ENCODE measurements around the gene CCDC190. TPM values are rescaled to one million over a fixed set of nuclear protein-coding genes. Genes with fewer than 3 reads are reported as not detected.
A peak's percentile ranks its signal among the peaks of the same experiment; 100 is the strongest.

Gene CCDC190
- total RNA-seq, 1 donor from 2014 or later: not detected

DNA sequence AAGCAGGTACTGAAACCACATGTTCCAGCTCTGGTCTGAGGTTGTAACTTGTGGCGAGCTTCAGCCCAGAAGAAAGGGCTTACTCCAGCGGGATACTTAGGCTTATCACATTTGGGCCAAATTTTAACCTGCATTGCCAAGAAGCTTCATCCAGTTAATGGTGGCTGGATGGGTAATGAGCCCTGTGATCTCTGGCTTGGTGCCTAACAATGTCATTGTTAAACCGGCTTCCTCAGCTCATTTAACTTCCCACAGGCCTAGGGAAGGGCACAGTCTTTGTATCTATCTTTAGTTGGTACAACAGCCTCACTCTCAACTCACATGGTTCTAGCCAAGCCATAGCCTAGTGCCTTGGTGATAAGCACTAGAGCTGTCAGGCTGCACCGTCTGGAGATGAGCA is 43.6 kb upstream of the CCDC190 start:
- H3K79me2 ChIP-seq (ENCODE audit: low read depth): no peaks in the 10 kb centered on the region

DNA sequence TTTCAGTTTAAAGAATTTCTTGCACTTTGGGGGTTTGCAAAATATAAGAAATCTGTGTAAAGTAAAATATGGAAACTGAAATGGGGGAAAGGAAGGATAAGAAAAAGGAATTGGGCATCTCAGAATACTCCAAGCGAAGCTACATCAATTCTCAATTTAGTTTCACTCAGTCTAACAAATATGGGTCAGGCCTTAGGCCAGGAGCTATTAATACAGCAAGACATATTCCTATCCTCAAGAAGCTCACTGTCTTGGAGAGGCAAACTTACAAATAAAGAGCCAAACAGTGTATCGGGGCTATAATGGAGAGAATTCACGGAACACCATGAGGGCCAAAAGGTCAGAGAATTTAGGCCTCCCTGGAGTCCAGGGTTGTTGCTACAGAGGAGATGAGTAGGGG is 43.0 kb upstream of the CCDC190 start:
- Mint-ChIP-seq H3K4me1 (peaks cover 19% of the 10 kb centered on the region), H3K36me3 (no peaks in the 10 kb centered on the region), H3K27ac (no peak overlapping the region), H3K9me3 (no peaks in the 10 kb centered on the region), H3K4me3 (no peak overlapping the region), H3K27me3 (ENCODE audit: insufficient read depth, low read depth) (no peaks in the 10 kb centered on the region)
- H3F3A ChIP-seq (ENCODE audit: low read depth): no peaks in the 10 kb centered on the region
- no peak for DNase-seq (ENCODE audit: low spot score)
- no peaks in the 10 kb centered on the region for H4K20me1 ChIP-seq (ENCODE audit: low read depth)
- H3K36me3 ChIP-seq: no peaks in the 10 kb centered on the region
- peaks cover 16% of the 10 kb centered on the region for H3K4me1 ChIP-seq
- TF ChIP-seq, protein P1, sequence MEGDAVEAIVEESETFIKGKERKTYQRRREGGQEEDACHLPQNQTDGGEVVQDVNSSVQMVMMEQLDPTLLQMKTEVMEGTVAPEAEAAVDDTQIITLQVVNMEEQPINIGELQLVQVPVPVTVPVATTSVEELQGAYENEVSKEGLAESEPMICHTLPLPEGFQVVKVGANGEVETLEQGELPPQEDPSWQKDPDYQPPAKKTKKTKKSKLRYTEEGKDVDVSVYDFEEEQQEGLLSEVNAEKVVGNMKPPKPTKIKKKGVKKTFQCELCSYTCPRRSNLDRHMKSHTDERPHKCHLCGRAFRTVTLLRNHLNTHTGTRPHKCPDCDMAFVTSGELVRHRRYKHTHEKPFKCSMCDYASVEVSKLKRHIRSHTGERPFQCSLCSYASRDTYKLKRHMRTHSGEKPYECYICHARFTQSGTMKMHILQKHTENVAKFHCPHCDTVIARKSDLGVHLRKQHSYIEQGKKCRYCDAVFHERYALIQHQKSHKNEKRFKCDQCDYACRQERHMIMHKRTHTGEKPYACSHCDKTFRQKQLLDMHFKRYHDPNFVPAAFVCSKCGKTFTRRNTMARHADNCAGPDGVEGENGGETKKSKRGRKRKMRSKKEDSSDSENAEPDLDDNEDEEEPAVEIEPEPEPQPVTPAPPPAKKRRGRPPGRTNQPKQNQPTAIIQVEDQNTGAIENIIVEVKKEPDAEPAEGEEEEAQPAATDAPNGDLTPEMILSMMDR (IDR thresholded peaks at IDR 0.05): no peak
- TF ChIP-seq EZH2phosphoT487 (IDR thresholded peaks at IDR 0.05) (no peak), EZH2 (IDR thresholded peaks at IDR 0.05) (no peak)
- no peak overlapping the region for H2AFZ ChIP-seq (replicated peaks)
- no peaks in the 10 kb centered on the region for H3K9me3 ChIP-seq (ENCODE audit: low read depth)
- no peak overlapping the region for H3K4me2 ChIP-seq
- H3K27ac ChIP-seq: no peak overlapping the region
- H3K4me3 ChIP-seq: no peak overlapping the region
- no peaks in the 10 kb centered on the region for H3K27me3 ChIP-seq
- H3K79me2 ChIP-seq (ENCODE audit: low read depth): no peaks in the 10 kb centered on the region
- no peak overlapping the region for H3K9ac ChIP-seq

More for the DNA sequence above, 43.6 kb upstream of the CCDC190 start:
- no peaks in the 10 kb centered on the region for H3F3A ChIP-seq (ENCODE audit: low read depth)
- H2AFZ ChIP-seq (replicated peaks): no peak overlapping the region
- Mint-ChIP-seq H3K9me3 (no peaks in the 10 kb centered on the region), H3K36me3 (no peaks in the 10 kb centered on the region), H3K4me1 (peaks cover 19% of the 10 kb centered on the region), H3K27ac (no peak overlapping the region), H3K4me3 (no peak overlapping the region), H3K27me3 (ENCODE audit: insufficient read depth, low read depth) (peaks cover 4% of the 10 kb centered on the region)
- H3K9ac ChIP-seq: no peak overlapping the region
- peaks cover 16% of the 10 kb centered on the region for H3K4me1 ChIP-seq
- H4K20me1 ChIP-seq (ENCODE audit: low read depth): no peaks in the 10 kb centered on the region
- H3K4me3 ChIP-seq: no peak overlapping the region
- no peaks in the 10 kb centered on the region for H3K36me3 ChIP-seq
- H3K27me3 ChIP-seq: no peaks in the 10 kb centered on the region
- no peak overlapping the region for H3K27ac ChIP-seq
- no peaks in the 10 kb centered on the region for H3K9me3 ChIP-seq (ENCODE audit: low read depth)
- DNase-seq (ENCODE audit: low spot score): no peak
- no peak for TF ChIP-seq EZH2phosphoT487 (IDR thresholded peaks at IDR 0.05)
- H3K4me2 ChIP-seq: no peak overlapping the region

DNA sequence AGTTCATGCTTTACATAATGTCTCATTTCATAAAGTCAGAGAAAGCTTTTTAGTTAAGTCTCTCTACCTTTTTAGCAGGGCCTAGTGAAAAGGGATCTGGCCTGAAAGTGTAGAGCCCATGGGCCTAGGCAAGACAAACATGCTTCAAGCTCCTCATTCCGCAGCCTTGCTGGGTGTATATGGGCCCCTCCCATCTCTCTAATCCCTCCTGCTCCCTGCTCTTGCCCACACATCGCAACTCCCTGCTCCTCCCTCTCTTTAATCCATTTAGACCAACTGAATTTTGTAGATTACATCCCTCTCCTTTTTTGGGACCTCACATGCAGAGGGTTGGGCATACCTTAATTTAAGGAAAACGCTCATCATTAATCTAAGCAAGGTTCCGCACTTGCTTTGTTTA is 42.3 kb upstream of the CCDC190 start:
- Mint-ChIP-seq H3K4me1 (peaks cover 19% of the 10 kb centered on the region), H3K27me3 (ENCODE audit: insufficient read depth, low read depth) (no peaks in the 10 kb centered on the region), H3K27ac (no peak overlapping the region), H3K36me3 (no peaks in the 10 kb centered on the region), H3K4me3 (no peak overlapping the region), H3K9me3 (no peaks in the 10 kb centered on the region)
- TF ChIP-seq, protein P1 (IDR thresholded peaks at IDR 0.05): no peak
- TF ChIP-seq EZH2 (IDR thresholded peaks at IDR 0.05) (no peak), EZH2phosphoT487 (IDR thresholded peaks at IDR 0.05) (no peak)
- no peak overlapping the region for H3K4me2 ChIP-seq
- no peaks in the 10 kb centered on the region for H3F3A ChIP-seq (ENCODE audit: low read depth)
- no peak overlapping the region for H2AFZ ChIP-seq (replicated peaks)
- H3K27me3 ChIP-seq: no peaks in the 10 kb centered on the region
- peaks cover 16% of the 10 kb centered on the region for H3K4me1 ChIP-seq
- H3K36me3 ChIP-seq: no peaks in the 10 kb centered on the region
- H4K20me1 ChIP-seq (ENCODE audit: low read depth): no peaks in the 10 kb centered on the region
- H3K9me3 ChIP-seq (ENCODE audit: low read depth): no peaks in the 10 kb centered on the region
- H3K4me3 ChIP-seq: no peak overlapping the region
- DNase-seq (ENCODE audit: low spot score): peak; percentile 61
- no peak overlapping the region for H3K27ac ChIP-seq
- H3K9ac ChIP-seq: no peak overlapping the region
- H3K79me2 ChIP-seq (ENCODE audit: low read depth): no peaks in the 10 kb centered on the region

DNA sequence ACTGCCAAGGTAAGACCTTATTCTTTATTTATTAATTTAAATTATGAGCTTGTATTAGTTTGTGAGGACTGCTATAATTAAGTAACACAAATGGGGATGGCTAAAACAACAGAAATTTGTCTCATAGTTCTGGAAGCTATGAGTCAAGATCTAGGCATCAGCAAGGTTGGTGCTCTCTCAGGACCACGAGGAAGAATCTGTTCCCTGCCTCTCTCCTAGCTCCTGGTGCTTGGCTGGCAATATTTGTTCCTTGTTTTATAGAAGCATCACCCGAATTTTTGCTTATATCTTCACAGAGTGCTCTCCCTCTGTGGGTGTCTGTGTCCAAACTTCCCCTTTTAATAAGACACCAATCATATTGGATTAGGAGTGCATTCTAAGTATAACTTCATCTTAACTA is 41.4 kb upstream of the CCDC190 start:
- no peaks in the 10 kb centered on the region for H3K9me3 Mint-ChIP-seq
- Histone ChIP-seq H3K9ac (no peak overlapping the region), H3K36me3 (no peaks in the 10 kb centered on the region), H3K4me2 (no peak overlapping the region), H3K27me3 (no peaks in the 10 kb centered on the region), H3K4me1 (peaks cover 16% of the 10 kb centered on the region), H3K4me3 (no peak overlapping the region), H3F3A (ENCODE audit: low read depth) (no peaks in the 10 kb centered on the region), H3K79me2 (ENCODE audit: low read depth) (no peaks in the 10 kb centered on the region), H3K9me3 (ENCODE audit: low read depth) (no peaks in the 10 kb centered on the region), H4K20me1 (ENCODE audit: low read depth) (no peaks in the 10 kb centered on the region), H3K27ac (no peak overlapping the region), H2AFZ (replicated peaks) (no peak overlapping the region)
- no peaks in the 10 kb centered on the region for H3K27me3 Mint-ChIP-seq (ENCODE audit: insufficient read depth, low read depth)
- H3K36me3 Mint-ChIP-seq: no peaks in the 10 kb centered on the region
- DNase-seq (ENCODE audit: low spot score): no peak
- H3K4me3 Mint-ChIP-seq: no peak overlapping the region
- TF ChIP-seq EZH2phosphoT487 (IDR thresholded peaks at IDR 0.05): no peak
- no peak for TF ChIP-seq EZH2 (IDR thresholded peaks at IDR 0.05)
- TF ChIP-seq, protein P1 (IDR thresholded peaks at IDR 0.05): no peak
- peaks cover 19% of the 10 kb centered on the region for H3K4me1 Mint-ChIP-seq
- no peak overlapping the region for H3K27ac Mint-ChIP-seq
